ENCODE results near the gene UTS2.

Gene UTS2

DNA sequence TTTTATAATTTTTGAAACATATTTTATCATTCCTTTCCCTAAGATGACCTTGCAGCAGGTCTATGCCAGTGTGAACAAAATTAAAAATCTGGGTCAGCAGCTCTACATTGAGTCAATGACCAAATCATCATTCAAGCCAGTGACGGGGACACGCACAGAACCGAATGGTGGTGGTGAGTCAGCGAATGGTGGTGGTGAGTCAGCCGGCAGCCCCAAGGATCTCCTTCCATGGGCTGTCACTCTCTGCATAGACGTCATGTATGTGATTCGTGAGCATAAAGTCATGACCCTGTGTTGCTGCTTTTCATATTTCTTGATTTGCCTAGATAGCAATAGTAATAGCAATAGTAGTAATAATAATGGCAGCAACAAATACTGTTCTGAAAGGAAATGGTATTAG is 42.5 kb downstream of the UTS2 start:
- peak; percentile 80 to 93 for DNase-seq

DNA sequence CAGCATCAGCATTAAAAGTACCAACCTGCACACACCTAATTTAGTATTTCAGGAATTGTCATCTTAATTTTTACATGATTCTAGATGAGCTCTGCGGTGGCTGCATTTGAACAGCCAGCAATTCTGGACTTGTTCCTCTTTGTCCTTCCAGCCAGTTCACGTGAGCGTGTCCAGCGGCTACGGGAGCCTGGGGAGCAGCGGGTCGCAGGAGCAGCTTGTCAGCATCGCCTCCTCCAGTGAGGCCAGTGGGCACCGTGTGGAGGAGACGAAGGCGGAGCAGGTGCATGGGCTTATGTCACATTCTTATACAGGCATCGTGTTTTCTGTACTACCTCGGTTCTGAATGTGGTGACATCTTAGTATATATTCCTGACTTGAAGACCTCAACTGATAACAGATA is 43.1 kb downstream of the UTS2 start:
- DNase-seq, result no peak

DNA sequence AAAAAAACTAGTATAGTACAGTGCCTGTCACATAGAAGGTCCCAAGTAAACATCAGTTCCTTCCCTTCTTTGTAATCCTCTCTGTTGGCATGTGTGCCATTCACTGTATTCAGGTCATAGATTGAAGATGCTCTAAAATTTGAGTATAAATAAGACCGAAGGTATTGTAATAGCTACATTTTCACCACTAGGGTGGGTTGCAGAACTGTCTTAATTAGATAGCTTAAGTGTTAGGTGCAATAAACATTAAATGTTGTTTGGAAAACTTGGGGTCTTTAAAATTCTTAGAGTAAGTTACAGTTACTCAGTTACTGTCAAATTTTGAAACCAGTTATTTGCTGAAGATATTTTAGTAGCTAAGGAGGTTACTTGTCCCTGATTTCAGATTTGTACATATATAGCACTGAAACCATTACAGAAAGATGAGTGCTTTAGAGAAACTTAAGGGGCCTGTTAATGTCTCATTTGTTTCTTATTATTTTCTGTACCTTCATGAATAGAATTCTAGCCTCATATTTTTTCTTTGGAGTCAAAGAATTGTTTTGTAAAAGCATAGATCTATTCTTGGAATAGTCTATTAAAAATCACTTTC is 44.5 kb downstream of the UTS2 start:
- DNase-seq, result peak in 1 of 2 donors; percentile 43

DNA sequence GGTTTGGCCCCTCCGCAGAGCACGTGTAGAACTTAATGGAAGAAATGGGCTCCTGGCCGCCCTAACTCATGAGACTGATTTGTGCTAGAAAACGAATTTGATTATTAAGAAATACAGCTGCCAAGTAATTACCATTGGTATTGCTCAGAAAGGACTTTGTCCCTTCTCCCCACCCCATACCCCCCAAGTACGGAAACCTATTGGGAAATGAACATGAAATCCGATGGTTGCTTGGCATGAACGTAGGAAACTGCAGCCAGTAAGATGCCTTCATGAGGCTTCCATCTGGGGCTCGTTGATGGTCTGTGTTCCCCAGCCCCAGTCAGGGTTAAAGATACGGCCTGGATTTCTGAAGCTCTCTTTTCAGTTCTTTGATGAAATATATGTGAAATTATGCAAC is 47.4 kb downstream of the UTS2 start:
- DNase-seq, result no peak

Data from inflammatory macrophage (primary cell).